GM21390 (cell line): Measurements from ENCODE around the gene BMP8B.
"Not testable (repeated sequence)": the region's sequence is repeated elsewhere in the genome, so short reads cannot be mapped to it uniquely, and the experiment has no call there.

ENCODE experiments used
- ATAC-seq: cut with Tn5 transposase; IDR thresholded peaks from one replicate; pipeline ENCODE4 v1.9.1; 2021; ENCODE audit not compliant: unreplicated experiment

BMP8B gene

GRCh38 chr1:39816415-39817090 is 27.9 kb upstream of the BMP8B start:
- peak; percentile 53 for ATAC-seq

GRCh38 chr1:39812913-39813312 is 24.2 kb upstream of the BMP8B start:
- no peak for ATAC-seq

GRCh38 chr1:39808784-39809517 is 20.3 kb upstream of the BMP8B start:
- ATAC-seq: no peak

- no peak for ATAC-seq
Observed at GRCh38 chr1:39805385-39805784, 16.7 kb upstream of the BMP8B start.

GRCh38 chr1:39802496-39803260 is 14.0 kb upstream of the BMP8B start:
- ATAC-seq: no peak

- ATAC-seq: no peak
Observed at GRCh38 chr1:39800471-39800835, 11.8 kb upstream of the BMP8B start.

- ATAC-seq: peak; percentile 52
Observed at GRCh38 chr1:39799770-39800470, 11.3 kb upstream of the BMP8B start.

- ATAC-seq: peak; percentile 94
Observed at GRCh38 chr1:39798859-39799769, 10.4 kb upstream of the BMP8B start.

GRCh38 chr1:39795651-39796050 is 7.0 kb upstream of the BMP8B start:
- ATAC-seq: no peak

- ATAC-seq: no peak
Observed at GRCh38 chr1:39791838-39792237, 3.2 kb upstream of the BMP8B start.

- no peak for ATAC-seq
Observed at GRCh38 chr1:39789571-39790110, 976 bp upstream of the BMP8B start.

- no peak for ATAC-seq
Observed at GRCh38 chr1:39788426-39788757, 273 bp downstream of the BMP8B start.

GRCh38 chr1:39787964-39788363 is 701 bp downstream of the BMP8B start:
- not testable (repeated sequence) for ATAC-seq

- no peak for ATAC-seq
Observed at GRCh38 chr1:39787468-39787867, 1.2 kb downstream of the BMP8B start.

- ATAC-seq: not testable (repeated sequence)
Observed at GRCh38 chr1:39787108-39787375, 1.6 kb downstream of the BMP8B start.

- not testable (repeated sequence) for ATAC-seq
Observed at GRCh38 chr1:39786303-39787107, 2.2 kb downstream of the BMP8B start.

GRCh38 chr1:39782685-39783084 is 6.0 kb downstream of the BMP8B start:
- not testable (repeated sequence) for ATAC-seq

- no peak for ATAC-seq
Observed at GRCh38 chr1:39782103-39782502, 6.6 kb downstream of the BMP8B start.

- ATAC-seq: no peak
Observed at GRCh38 chr1:39781349-39781715, 7.3 kb downstream of the BMP8B start.

- ATAC-seq: no peak
Observed at GRCh38 chr1:39779821-39780220, 8.8 kb downstream of the BMP8B start.
